ENCODE data around the gene PLA2R1. TPM values are rescaled to one million over a fixed set of nuclear protein-coding genes. Genes with fewer than 3 reads are reported as not detected.

The PLA2R1 gene
- total RNA-seq, 1 experiment from 2014 or later: not detected

DNA sequence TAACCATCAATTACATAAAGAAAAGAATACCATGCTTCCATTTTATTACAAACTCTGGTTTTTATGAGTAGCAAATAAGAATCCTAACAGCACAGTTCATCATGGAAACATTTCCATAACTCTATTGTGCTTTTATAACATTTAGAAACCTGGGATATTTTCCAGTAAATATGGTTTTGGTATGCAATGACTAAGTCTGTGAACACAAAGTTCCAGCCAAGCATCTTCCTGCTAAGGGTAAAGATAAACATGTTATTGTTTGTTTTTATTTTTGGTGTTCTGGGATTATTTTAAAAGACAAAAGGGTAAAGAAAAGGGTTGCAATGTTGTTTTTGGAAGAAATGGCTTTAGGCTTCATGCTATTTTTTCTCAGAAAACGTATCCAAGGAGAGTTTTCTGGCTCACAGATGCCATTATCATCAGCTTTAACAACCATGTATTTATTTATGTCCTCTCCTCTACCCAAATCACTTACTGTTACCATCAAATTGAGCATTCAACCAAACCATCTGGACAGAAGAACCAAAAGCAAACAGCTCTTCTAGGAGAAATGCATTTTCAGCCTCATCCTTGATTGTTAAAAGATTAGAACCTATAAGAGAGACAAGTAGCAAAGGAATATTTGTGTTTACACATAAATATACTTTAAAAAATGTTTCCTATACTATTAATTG is 116.0 kb downstream of the PLA2R1 start:
- POLR2A ChIA-PET (ENCODE audit: low non-redundant PET): no interaction called here
- DNase-seq (ENCODE audit: low spot score): no peak
- TF ChIP-seq, protein P1, sequence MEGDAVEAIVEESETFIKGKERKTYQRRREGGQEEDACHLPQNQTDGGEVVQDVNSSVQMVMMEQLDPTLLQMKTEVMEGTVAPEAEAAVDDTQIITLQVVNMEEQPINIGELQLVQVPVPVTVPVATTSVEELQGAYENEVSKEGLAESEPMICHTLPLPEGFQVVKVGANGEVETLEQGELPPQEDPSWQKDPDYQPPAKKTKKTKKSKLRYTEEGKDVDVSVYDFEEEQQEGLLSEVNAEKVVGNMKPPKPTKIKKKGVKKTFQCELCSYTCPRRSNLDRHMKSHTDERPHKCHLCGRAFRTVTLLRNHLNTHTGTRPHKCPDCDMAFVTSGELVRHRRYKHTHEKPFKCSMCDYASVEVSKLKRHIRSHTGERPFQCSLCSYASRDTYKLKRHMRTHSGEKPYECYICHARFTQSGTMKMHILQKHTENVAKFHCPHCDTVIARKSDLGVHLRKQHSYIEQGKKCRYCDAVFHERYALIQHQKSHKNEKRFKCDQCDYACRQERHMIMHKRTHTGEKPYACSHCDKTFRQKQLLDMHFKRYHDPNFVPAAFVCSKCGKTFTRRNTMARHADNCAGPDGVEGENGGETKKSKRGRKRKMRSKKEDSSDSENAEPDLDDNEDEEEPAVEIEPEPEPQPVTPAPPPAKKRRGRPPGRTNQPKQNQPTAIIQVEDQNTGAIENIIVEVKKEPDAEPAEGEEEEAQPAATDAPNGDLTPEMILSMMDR (conservative IDR thresholded peaks at IDR 0.05; ENCODE audit: low read depth, low read length): no peak
- TF ChIP-seq EZH2 (IDR thresholded peaks at IDR 0.05; ENCODE audit: borderline replicate concordance, low read depth, low read length, poor library complexity, severe bottlenecking): no peak

DNA sequence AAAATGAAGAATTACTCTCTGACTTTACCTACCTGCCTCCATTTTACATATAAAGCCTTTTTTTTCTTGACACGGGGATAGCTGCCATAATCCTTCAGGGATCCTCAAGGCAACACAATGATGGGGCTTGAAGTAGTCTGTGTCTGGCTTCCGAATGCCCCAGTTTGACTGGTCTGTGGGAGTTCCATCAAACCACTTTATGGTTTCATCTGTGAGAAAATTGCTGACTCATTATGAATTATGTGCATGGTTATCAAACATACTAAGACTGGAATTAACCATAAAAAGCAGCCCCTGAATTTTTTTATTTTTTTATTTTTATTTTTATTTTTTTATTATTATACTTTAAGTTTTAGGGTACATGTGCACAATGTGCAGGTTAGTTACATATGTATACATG is 117.5 kb downstream of the PLA2R1 start:
- Histone ChIP-seq H3K9me3 (ENCODE audit: low read depth, low read length, poor library complexity, severe bottlenecking) (no peaks in the 10 kb centered on the region), H3K4me3 (ENCODE audit: low read depth, low read length, poor library complexity, severe bottlenecking) (no peak overlapping the region), H3K27ac (ENCODE audit: low read depth, low read length, poor library complexity, severe bottlenecking) (no peak overlapping the region), H3K27me3 (replicated peaks; ENCODE audit: insufficient read depth, low read depth, low read length, poor library complexity) (no peaks in the 10 kb centered on the region), H3K36me3 (ENCODE audit: insufficient read depth, low read length, poor library complexity, severe bottlenecking) (no peaks in the 10 kb centered on the region), H3K4me1 (ENCODE audit: insufficient read depth, low read length, poor library complexity, severe bottlenecking) (no peaks in the 10 kb centered on the region)
- no peak for TF ChIP-seq EZH2 (IDR thresholded peaks at IDR 0.05; ENCODE audit: borderline replicate concordance, low read depth, low read length, poor library complexity, severe bottlenecking)
- TF ChIP-seq, protein P1 (conservative IDR thresholded peaks at IDR 0.05; ENCODE audit: low read depth, low read length): no peak
- intact Hi-C loops (cut with micrococcal nuclease; ENCODE audit: unreplicated experiment): no loop called here
- no peak for DNase-seq (ENCODE audit: low spot score)
- no TSS peak for BruUV-seq (replicated peaks)
- CTCF ChIA-PET: no interaction called here
- POLR2A ChIA-PET (ENCODE audit: low non-redundant PET): no interaction called here

More for the DNA sequence above, 116.0 kb downstream of the PLA2R1 start:
- CTCF ChIA-PET: no interaction called here
- intact Hi-C loops (cut with micrococcal nuclease; ENCODE audit: unreplicated experiment): no loop called here
- Histone ChIP-seq H3K4me3 (ENCODE audit: low read depth, low read length, poor library complexity, severe bottlenecking) (no peak overlapping the region), H3K4me1 (ENCODE audit: insufficient read depth, low read length, poor library complexity, severe bottlenecking) (no peaks in the 10 kb centered on the region), H3K36me3 (ENCODE audit: insufficient read depth, low read length, poor library complexity, severe bottlenecking) (no peaks in the 10 kb centered on the region), H3K27me3 (replicated peaks; ENCODE audit: insufficient read depth, low read depth, low read length, poor library complexity) (no peaks in the 10 kb centered on the region), H3K9me3 (ENCODE audit: low read depth, low read length, poor library complexity, severe bottlenecking) (no peaks in the 10 kb centered on the region), H3K27ac (ENCODE audit: low read depth, low read length, poor library complexity, severe bottlenecking) (no peak overlapping the region)
- no TSS peak for BruUV-seq (replicated peaks)

DNA sequence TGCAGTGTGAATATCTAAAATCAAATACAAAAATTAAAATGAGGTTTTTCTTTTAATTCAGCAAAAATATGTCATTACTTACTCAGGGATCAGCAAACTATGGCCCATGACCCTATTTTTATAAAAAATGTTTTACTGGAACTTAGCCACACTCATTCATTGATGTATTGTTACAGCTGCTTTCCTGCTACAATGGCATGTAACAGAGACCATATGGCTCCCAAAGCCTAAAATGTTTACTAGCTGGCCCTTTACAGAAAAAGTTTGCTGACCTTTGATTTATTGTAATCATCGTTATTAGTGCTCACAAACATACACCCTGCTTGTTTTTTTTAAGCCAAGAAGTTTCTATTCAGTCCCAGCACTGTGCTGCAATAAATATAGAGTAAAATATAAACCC is 120.3 kb downstream of the PLA2R1 start:
- H3K27ac ChIP-seq (ENCODE audit: low read depth, low read length, poor library complexity, severe bottlenecking): no peak overlapping the region
- H3K4me1 ChIP-seq (ENCODE audit: insufficient read depth, low read length, poor library complexity, severe bottlenecking): no peaks in the 10 kb centered on the region
- H3K9me3 ChIP-seq (ENCODE audit: low read depth, low read length, poor library complexity, severe bottlenecking): no peaks in the 10 kb centered on the region
- H3K27me3 ChIP-seq (replicated peaks; ENCODE audit: insufficient read depth, low read depth, low read length, poor library complexity): no peaks in the 10 kb centered on the region
- no peak for DNase-seq (ENCODE audit: low spot score)
- intact Hi-C loops (cut with micrococcal nuclease; ENCODE audit: unreplicated experiment): no loop called here
- no TSS peak for BruUV-seq (replicated peaks)
- no peaks in the 10 kb centered on the region for H3K36me3 ChIP-seq (ENCODE audit: insufficient read depth, low read length, poor library complexity, severe bottlenecking)
- POLR2A ChIA-PET (ENCODE audit: low non-redundant PET): no interaction called here
- CTCF ChIA-PET: no interaction called here
- no peak overlapping the region for H3K4me3 ChIP-seq (ENCODE audit: low read depth, low read length, poor library complexity, severe bottlenecking)
- TF ChIP-seq, protein P1 (conservative IDR thresholded peaks at IDR 0.05; ENCODE audit: low read depth, low read length): no peak
- no peak for TF ChIP-seq EZH2 (IDR thresholded peaks at IDR 0.05; ENCODE audit: borderline replicate concordance, low read depth, low read length, poor library complexity, severe bottlenecking)
